ENCODE measurements around the gene GNB5.

The GNB5 gene

GRCh38 chr15:52136442-52136980 is 54.7 kb downstream of the GNB5 start:
- H3K9ac ChIP-seq (ENCODE audit: low read length): no peak overlapping the region
- H3K56ac ChIP-seq (ENCODE audit: low read length): no peak overlapping the region
- no peaks in the 10 kb centered on the region for H3K79me2 ChIP-seq (ENCODE audit: control insufficient read depth, insufficient read depth, low read length)
- no peak overlapping the region for H3K23ac ChIP-seq (ENCODE audit: low read length)
- no peak overlapping the region for H4K5ac ChIP-seq (ENCODE audit: low read length)
- H2AK5ac ChIP-seq (ENCODE audit: low read length): no peak overlapping the region
- no peak overlapping the region for H3K4ac ChIP-seq (ENCODE audit: low read depth, low read length)
- H3K4me3 ChIP-seq (ENCODE audit: low read length): no peak overlapping the region
- H3K18ac ChIP-seq (ENCODE audit: low read length): no peak overlapping the region
- H3K4me2 ChIP-seq (ENCODE audit: low read length): no peak overlapping the region
- no peak overlapping the region for H2BK15ac ChIP-seq (replicated peaks; ENCODE audit: low read depth)
- H4K8ac ChIP-seq (ENCODE audit: low read depth, low read length): no peak overlapping the region
- no peaks in the 10 kb centered on the region for H3K36me3 ChIP-seq (ENCODE audit: control insufficient read depth, insufficient read depth, low read length)
- WGBS (ENCODE audit: extremely low coverage, insufficient coverage, low lambda C conversion rate): no CpG with 5 or more reads among the region's 6 CpGs
- H3K27ac ChIP-seq (ENCODE audit: low read depth, low read length): no peak overlapping the region
- H3K79me1 ChIP-seq (ENCODE audit: low read length): no peaks in the 10 kb centered on the region
- no peaks in the 10 kb centered on the region for H3K27me3 ChIP-seq (ENCODE audit: insufficient read depth, low read length, poor library complexity)
- DNase-seq: no peak
- H2BK5ac ChIP-seq (ENCODE audit: low read length): no peak overlapping the region
- no peaks in the 10 kb centered on the region for H3K4me1 ChIP-seq (ENCODE audit: control insufficient read depth, low read depth, low read length)
- no peak overlapping the region for H2BK120ac ChIP-seq (ENCODE audit: low read depth, low read length)

GRCh38 chr15:52134502-52135144 is 56.6 kb downstream of the GNB5 start:
- no peaks in the 10 kb centered on the region for H3K36me3 ChIP-seq (ENCODE audit: control insufficient read depth, insufficient read depth, low read length)
- WGBS (ENCODE audit: extremely low coverage, insufficient coverage, low lambda C conversion rate): no CpG with 5 or more reads among the region's 5 CpGs
- H2BK15ac ChIP-seq (replicated peaks; ENCODE audit: low read depth): no peak overlapping the region

GRCh38 chr15:52133510-52134220 is 57.5 kb downstream of the GNB5 start:
- no peaks in the 10 kb centered on the region for H3K4me1 ChIP-seq (ENCODE audit: control insufficient read depth, low read depth, low read length)
- H3K27me3 ChIP-seq (ENCODE audit: insufficient read depth, low read length, poor library complexity): no peaks in the 10 kb centered on the region
- no peak overlapping the region for H4K8ac ChIP-seq (ENCODE audit: low read depth, low read length)
- H2BK120ac ChIP-seq (ENCODE audit: low read depth, low read length): no peak overlapping the region
- no peak overlapping the region for H2BK15ac ChIP-seq (replicated peaks; ENCODE audit: low read depth)
- H3K9ac ChIP-seq (ENCODE audit: low read length): no peak overlapping the region
- no peak overlapping the region for H3K4me3 ChIP-seq (ENCODE audit: low read length)
- WGBS (ENCODE audit: extremely low coverage, insufficient coverage, low lambda C conversion rate): no CpG with 5 or more reads among the region's 10 CpGs
- H2AK5ac ChIP-seq (ENCODE audit: low read length): no peak overlapping the region
- H4K5ac ChIP-seq (ENCODE audit: low read length): no peak overlapping the region
- H3K79me2 ChIP-seq (ENCODE audit: control insufficient read depth, insufficient read depth, low read length): no peaks in the 10 kb centered on the region
- no peak overlapping the region for H3K56ac ChIP-seq (ENCODE audit: low read length)
- H3K36me3 ChIP-seq (ENCODE audit: control insufficient read depth, insufficient read depth, low read length): no peaks in the 10 kb centered on the region
- no peak overlapping the region for H3K18ac ChIP-seq (ENCODE audit: low read length)
- no peak for DNase-seq
- no peak overlapping the region for H3K4ac ChIP-seq (ENCODE audit: low read depth, low read length)
- no peak overlapping the region for H2BK5ac ChIP-seq (ENCODE audit: low read length)
- no peak overlapping the region for H3K4me2 ChIP-seq (ENCODE audit: low read length)
- no peaks in the 10 kb centered on the region for H3K79me1 ChIP-seq (ENCODE audit: low read length)
- no peak overlapping the region for H3K27ac ChIP-seq (ENCODE audit: low read depth, low read length)
- no peak overlapping the region for H3K23ac ChIP-seq (ENCODE audit: low read length)

More at GRCh38 chr15:52134502-52135144, 56.6 kb downstream of the GNB5 start:
- no peaks in the 10 kb centered on the region for H3K4me1 ChIP-seq (ENCODE audit: control insufficient read depth, low read depth, low read length)
- H3K79me1 ChIP-seq (ENCODE audit: low read length): no peaks in the 10 kb centered on the region
- H3K27ac ChIP-seq (ENCODE audit: low read depth, low read length): no peak overlapping the region
- H3K9ac ChIP-seq (ENCODE audit: low read length): no peak overlapping the region
- H3K56ac ChIP-seq (ENCODE audit: low read length): no peak overlapping the region
- no peak overlapping the region for H2AK5ac ChIP-seq (ENCODE audit: low read length)
- H3K23ac ChIP-seq (ENCODE audit: low read length): no peak overlapping the region
- no peaks in the 10 kb centered on the region for H3K79me2 ChIP-seq (ENCODE audit: control insufficient read depth, insufficient read depth, low read length)
- no peak overlapping the region for H3K18ac ChIP-seq (ENCODE audit: low read length)
- H3K4me2 ChIP-seq (ENCODE audit: low read length): no peak overlapping the region
- H2BK120ac ChIP-seq (ENCODE audit: low read depth, low read length): no peak overlapping the region
- no peak overlapping the region for H4K5ac ChIP-seq (ENCODE audit: low read length)
- H3K4ac ChIP-seq (ENCODE audit: low read depth, low read length): no peak overlapping the region
- H4K8ac ChIP-seq (ENCODE audit: low read depth, low read length): no peak overlapping the region
- DNase-seq: no peak
- H3K27me3 ChIP-seq (ENCODE audit: insufficient read depth, low read length, poor library complexity): no peaks in the 10 kb centered on the region
- H3K4me3 ChIP-seq (ENCODE audit: low read length): no peak overlapping the region
- no peak overlapping the region for H2BK5ac ChIP-seq (ENCODE audit: low read length)

- no peaks in the 10 kb centered on the region for H3K36me3 ChIP-seq (ENCODE audit: control insufficient read depth, insufficient read depth, low read length)
- no peak overlapping the region for H3K23ac ChIP-seq (ENCODE audit: low read length)
- no peak overlapping the region for H2AK5ac ChIP-seq (ENCODE audit: low read length)
- no peaks in the 10 kb centered on the region for H3K79me2 ChIP-seq (ENCODE audit: control insufficient read depth, insufficient read depth, low read length)
- no peak overlapping the region for H2BK5ac ChIP-seq (ENCODE audit: low read length)
- H3K4me2 ChIP-seq (ENCODE audit: low read length): no peak overlapping the region
- H3K4me1 ChIP-seq (ENCODE audit: control insufficient read depth, low read depth, low read length): no peaks in the 10 kb centered on the region
- H3K27ac ChIP-seq (ENCODE audit: low read depth, low read length): no peak overlapping the region
- H3K27me3 ChIP-seq (ENCODE audit: insufficient read depth, low read length, poor library complexity): no peaks in the 10 kb centered on the region
- no peak overlapping the region for H4K5ac ChIP-seq (ENCODE audit: low read length)
- H3K79me1 ChIP-seq (ENCODE audit: low read length): no peaks in the 10 kb centered on the region
- no peak overlapping the region for H3K4ac ChIP-seq (ENCODE audit: low read depth, low read length)
- no peak overlapping the region for H4K8ac ChIP-seq (ENCODE audit: low read depth, low read length)
- no peak overlapping the region for H3K56ac ChIP-seq (ENCODE audit: low read length)
- H3K4me3 ChIP-seq (ENCODE audit: low read length): no peak overlapping the region
- H3K18ac ChIP-seq (ENCODE audit: low read length): no peak overlapping the region
- no peak overlapping the region for H2BK15ac ChIP-seq (replicated peaks; ENCODE audit: low read depth)
- H2BK120ac ChIP-seq (ENCODE audit: low read depth, low read length): no peak overlapping the region
- DNase-seq: no peak
- no peak overlapping the region for H3K9ac ChIP-seq (ENCODE audit: low read length)
Observed at GRCh38 chr15:52132066-52132465, 59.1 kb downstream of the GNB5 start.

GRCh38 chr15:52128568-52128967 is 62.6 kb downstream of the GNB5 start:
- Histone ChIP-seq H4K8ac (ENCODE audit: low read depth, low read length) (no peak overlapping the region), H3K27ac (ENCODE audit: low read depth, low read length) (no peak overlapping the region), H3K4me1 (ENCODE audit: control insufficient read depth, low read depth, low read length) (peaks cover 1% of the 10 kb centered on the region), H3K4me3 (ENCODE audit: low read length) (no peak overlapping the region), H3K9ac (ENCODE audit: low read length) (no peak overlapping the region), H2BK120ac (ENCODE audit: low read depth, low read length) (no peak overlapping the region), H3K4me2 (ENCODE audit: low read length) (no peak overlapping the region), H3K18ac (ENCODE audit: low read length) (no peak overlapping the region), H3K79me1 (ENCODE audit: low read length) (no peaks in the 10 kb centered on the region), H3K27me3 (ENCODE audit: insufficient read depth, low read length, poor library complexity) (no peaks in the 10 kb centered on the region), H2BK5ac (ENCODE audit: low read length) (no peak overlapping the region), H2BK15ac (replicated peaks; ENCODE audit: low read depth) (no peak overlapping the region), H3K79me2 (ENCODE audit: control insufficient read depth, insufficient read depth, low read length) (no peaks in the 10 kb centered on the region), H3K36me3 (ENCODE audit: control insufficient read depth, insufficient read depth, low read length) (no peaks in the 10 kb centered on the region), H3K4ac (ENCODE audit: low read depth, low read length) (no peak overlapping the region), H4K5ac (ENCODE audit: low read length) (no peak overlapping the region), H3K23ac (ENCODE audit: low read length) (no peak overlapping the region), H3K56ac (ENCODE audit: low read length) (no peak overlapping the region), H2AK5ac (ENCODE audit: low read length) (no peak overlapping the region)
- no CpG with 5 or more reads among the region's 3 CpGs for WGBS (ENCODE audit: extremely low coverage, insufficient coverage, low lambda C conversion rate)
- DNase-seq: no peak

Measured in mesendoderm (in vitro differentiated cells).